AG04450 (cell line): ENCODE measurements around the gene TMEM125. TPM values are rescaled to one million over a fixed set of nuclear protein-coding genes. Genes with fewer than 3 reads are reported as not detected.

Experiments
- CTCF ChIA-PET: fragments of 300-600, 350-600 bp; formaldehyde crosslinking; extraction: SDS; loops from one replicate; lab custom pipeline; 2022; ENCODE audit warnings: antibody characterized with exemption, inconsistent platforms; lab: Charles Lee
- POLR2A ChIA-PET: fragments of 350-600 bp; formaldehyde crosslinking; extraction: SDS; loops from one replicate; lab custom pipeline; 2021; ENCODE audit warnings: antibody characterized with exemption, inconsistent platforms; lab: Yijun Ruan, JAX
- DNase-seq: peaks from one replicate; pipeline ENCODE4 v3.0.0-alpha.2; 2011; ENCODE audit warnings: low read depth, low spot score
- H3K27ac ChIP-seq: one replicate; pipeline ENCODE4 v1.5.1; 2012; ENCODE audit warnings: low read depth, low read length, control low read depth
- H3K27me3 ChIP-seq: one replicate; pipeline ENCODE4 v1.6.0; 2012; ENCODE audit warnings: low read length; ENCODE audit not compliant: control insufficient read depth, insufficient read depth
- H3K4me3 ChIP-seq: 2 replicates; pipeline ENCODE4 v1.5.1; 2011; ENCODE audit warnings: mild to moderate bottlenecking, low read depth, low read length, control low read depth
- H3K9me3 ChIP-seq: 2 replicates; pipeline ENCODE4 v1.5.1; 2012; ENCODE audit warnings: low read length; ENCODE audit not compliant: control insufficient read depth, insufficient read depth
- CTCF ChIP-seq: IDR thresholded peaks from 2 replicates; pipeline ENCODE4 v1.5.1; 2011; ENCODE audit warnings: low read depth, low read length, control low read depth, inconsistent platforms
- polyA plus RNA-seq: library from polyadenylated mRNA; depleted of rRNA; stranded (reverse); fragments of >200 nt; gene quantifications from 2 replicates; pipeline ENCODE4 v1.2.3, GENCODE V29; 2011

The TMEM125 gene
- polyA plus RNA-seq, 1 experiment, result not detected

DNA sequence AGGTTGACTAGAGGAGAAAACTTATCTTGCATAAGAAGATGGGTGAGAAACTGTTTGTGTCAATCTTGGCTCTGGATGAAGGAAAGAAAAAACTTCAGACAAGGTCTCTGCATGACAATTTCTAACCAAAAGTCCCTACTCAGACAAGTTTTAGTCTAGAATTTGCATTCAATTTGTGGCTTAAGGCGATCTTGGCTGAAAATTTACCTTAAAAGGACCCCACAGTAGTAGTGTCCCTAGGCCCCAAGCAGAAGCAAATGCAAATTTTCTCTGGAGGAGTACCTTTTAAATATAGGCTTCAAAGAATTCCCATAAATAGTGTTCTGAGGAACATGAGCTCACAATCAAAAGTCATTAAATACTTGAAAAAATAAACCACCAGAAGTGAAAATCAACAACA lies 17.6 kb upstream of the TMEM125 start:
- Histone ChIP-seq H3K9me3 (peaks cover 8% of the 10 kb centered on the region; the same call in 1 of the 2 replicates), H3K27me3 (peaks cover 8% of the 10 kb centered on the region), H3K4me3 (no peak overlapping the region), H3K27ac (no peak overlapping the region)
- POLR2A ChIA-PET, result no interaction called here
- no peak for TF ChIP-seq CTCF
- CTCF ChIA-PET, result no interaction called here
- DNase-seq, result no peak

- peaks cover 9% of the 10 kb centered on the region for H3K27me3 ChIP-seq
- POLR2A ChIA-PET, result no interaction called here
- no peak for TF ChIP-seq CTCF
- H3K4me3 ChIP-seq, result no peak overlapping the region
- H3K9me3 ChIP-seq, result peaks cover 3% of the 10 kb centered on the region
- CTCF ChIA-PET, result no interaction called here
- DNase-seq, result no peak
- H3K27ac ChIP-seq, result no peak overlapping the region
Measured at GRCh38 chr1:43253173-43253572, 16.6 kb upstream of the TMEM125 start.

DNA sequence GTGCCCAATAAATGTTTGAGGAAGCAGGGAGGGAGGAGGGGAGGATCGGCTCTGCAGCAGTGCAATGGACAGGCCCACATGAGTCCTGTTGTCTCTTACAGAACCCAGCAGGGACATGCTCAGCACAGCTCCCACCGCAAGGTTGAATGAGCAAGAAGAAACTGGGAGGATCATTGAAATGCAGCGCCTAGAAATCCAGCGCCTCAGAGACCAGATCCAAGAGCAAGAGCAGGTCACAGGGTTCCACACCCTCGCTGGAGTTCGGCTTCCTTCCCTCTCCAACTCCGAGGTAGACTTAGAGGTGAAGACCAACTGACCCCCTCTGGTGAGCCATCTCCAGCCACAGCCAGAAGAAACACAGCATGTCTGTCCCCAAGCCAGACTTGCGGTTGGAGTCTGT lies 15.9 kb upstream of the TMEM125 start:
- no peak overlapping the region for H3K4me3 ChIP-seq
- POLR2A ChIA-PET, result no interaction called here
- no peak for DNase-seq
- TF ChIP-seq CTCF, result no peak
- CTCF ChIA-PET, result no interaction called here
- H3K27ac ChIP-seq, result no peak overlapping the region
- no peaks in the 10 kb centered on the region; the same call in 1 of the 2 replicates for H3K9me3 ChIP-seq
- peaks cover 10% of the 10 kb centered on the region for H3K27me3 ChIP-seq

DNA sequence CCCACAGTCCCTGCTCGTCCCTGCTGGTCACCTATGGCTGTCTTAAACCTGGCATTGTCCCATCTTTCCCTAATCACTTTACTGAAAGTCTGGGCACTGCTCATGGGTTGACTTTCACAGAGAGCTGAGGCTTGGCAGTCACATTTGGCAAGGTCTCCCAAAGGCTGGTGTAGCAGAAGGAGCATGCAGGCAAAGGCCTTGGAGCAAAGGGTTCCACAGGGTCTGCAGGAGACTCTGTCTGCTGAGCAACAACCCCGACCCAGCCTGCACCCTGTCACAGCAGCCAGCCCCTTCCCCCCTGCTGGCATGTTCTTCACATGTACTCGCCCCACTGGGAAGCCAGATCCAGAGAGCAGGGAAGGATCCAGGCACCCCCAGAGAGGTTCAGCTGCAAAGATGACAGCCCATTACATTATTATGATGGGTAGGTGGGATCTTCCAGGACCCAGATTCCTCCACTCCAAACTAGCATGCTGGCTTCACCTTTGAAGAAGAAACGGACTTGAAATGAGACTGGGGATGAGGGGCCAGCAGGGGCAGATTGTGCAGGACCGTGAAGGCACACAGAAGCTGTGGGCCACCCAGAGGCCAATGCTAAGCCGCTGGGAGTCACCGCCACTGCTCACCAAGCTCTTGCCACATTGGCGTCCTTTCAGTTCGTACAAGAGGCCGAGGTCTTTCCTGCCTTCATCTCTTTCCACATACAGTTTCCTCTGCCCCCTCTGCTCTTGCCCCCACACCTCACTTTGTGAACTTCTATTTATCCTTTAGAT lies 14.2 kb upstream of the TMEM125 start:
- H3K4me3 ChIP-seq, result no peak overlapping the region
- ChIA-PET CTCF (interaction anchor here (1.7 kb wide), 1 partner anchor 159 kb away, joined by 4 read pairs; no protein-coding TSS in a partner anchor), POLR2A (no interaction called here)
- H3K27me3 ChIP-seq, result peaks cover 10% of the 10 kb centered on the region
- TF ChIP-seq CTCF, result no peak
- no peak overlapping the region for H3K27ac ChIP-seq
- H3K9me3 ChIP-seq, result no peaks in the 10 kb centered on the region; the same call in 1 of the 2 replicates
- DNase-seq, result no peak
